ENCODE results near the gene MARCKSL1.
"Not testable (repeated sequence)": the region's sequence is repeated elsewhere in the genome, so short reads cannot be mapped to it uniquely, and the experiment has no call there.

Gene MARCKSL1

GRCh38 chr1:32332290-32333079, 3.5 kb downstream of the MARCKSL1 start:
- peak; percentile 90 for DNase-seq

DNA sequence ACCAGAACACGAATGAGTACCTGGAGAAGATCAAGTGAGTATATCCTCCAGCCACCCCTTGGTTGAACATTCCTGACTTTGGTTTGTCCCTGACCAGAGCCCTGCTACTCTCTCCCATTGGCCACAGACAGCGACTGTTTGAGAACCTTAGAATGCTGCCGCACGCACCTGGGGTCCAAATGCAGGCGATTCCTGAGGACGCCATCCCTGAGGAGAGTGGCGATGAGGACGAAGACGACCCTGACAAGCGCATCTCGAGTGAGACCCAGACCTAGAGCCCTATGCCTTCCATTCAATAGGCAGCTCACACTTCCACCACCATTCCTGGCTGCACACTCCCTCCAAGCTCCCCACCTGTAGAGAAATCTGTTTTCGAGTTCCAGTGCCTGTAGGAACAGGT, 4.5 kb downstream of the MARCKSL1 start:
- no peak for DNase-seq

DNA sequence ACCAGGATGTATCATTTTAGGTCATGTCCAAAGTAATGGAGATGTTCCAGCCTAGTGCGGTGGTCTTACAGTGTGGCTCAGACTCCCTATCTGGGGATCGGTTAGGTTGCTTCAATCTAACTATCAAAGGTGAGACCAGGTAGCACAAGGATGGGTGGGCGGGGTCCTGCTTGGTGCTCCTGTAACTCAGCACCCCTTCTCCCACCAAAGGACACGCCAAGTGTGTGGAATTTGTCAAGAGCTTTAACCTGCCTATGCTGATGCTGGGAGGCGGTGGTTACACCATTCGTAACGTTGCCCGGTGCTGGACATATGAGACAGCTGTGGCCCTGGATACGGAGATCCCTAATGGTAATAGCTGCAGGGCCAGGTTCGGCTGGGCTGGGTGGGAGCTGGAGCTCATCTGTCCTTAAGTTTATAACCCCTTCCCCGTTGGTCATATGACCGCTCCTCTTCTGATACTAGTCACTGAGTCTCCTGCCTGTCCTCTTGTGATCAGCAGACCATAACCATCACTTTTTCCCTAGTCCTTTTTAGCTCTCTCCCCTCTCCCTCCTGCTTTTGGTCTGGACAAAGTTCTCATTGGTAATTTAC, 5.4 kb downstream of the MARCKSL1 start:
- DNase-seq = no peak

- no peak for DNase-seq
Observed at GRCh38 chr1:32329931-32330466, 6.0 kb downstream of the MARCKSL1 start.

- no peak for DNase-seq
Observed at GRCh38 chr1:32327204-32327603, 8.8 kb downstream of the MARCKSL1 start.

- DNase-seq = no peak
Observed at GRCh38 chr1:32321712-32322291, 14.2 kb downstream of the MARCKSL1 start.

GRCh38 chr1:32318127-32318869, 17.7 kb downstream of the MARCKSL1 start:
- no peak for DNase-seq

GRCh38 chr1:32316903-32317277, 19.1 kb downstream of the MARCKSL1 start:
- DNase-seq = no peak

DNA sequence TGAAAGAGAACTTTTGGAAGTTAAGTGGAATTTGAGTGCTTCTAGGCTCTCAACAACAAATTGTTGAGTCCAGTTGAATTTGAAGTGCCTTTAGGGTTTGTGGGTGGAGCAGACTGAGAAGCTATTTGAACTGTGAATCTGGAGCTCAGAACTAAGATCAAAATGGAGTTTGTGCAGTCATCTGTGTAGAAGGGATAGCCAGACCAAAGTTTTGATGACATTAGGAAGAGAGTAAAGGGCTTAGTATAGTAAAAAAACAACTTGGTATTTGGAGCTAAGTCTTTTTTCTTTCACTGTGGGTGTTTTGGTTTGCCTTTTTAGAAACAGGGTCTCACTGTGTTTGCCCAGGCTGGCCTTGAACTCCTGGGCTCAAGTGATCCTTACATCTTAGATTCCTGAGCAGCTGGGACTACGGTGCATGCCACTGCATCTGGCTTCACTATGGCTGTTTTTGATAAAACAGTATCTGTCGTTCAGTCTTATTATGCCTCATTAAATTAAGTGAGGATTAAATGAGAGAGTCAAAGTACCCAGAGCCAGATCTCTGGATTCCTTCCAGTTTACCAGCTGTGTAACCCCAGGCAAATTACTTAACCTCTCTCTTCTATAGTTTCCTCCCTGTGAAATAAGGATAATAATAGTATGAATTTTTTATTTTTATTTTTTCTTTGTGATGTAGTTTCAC, 24.2 kb downstream of the MARCKSL1 start:
- no peak for DNase-seq

- DNase-seq = no peak
Observed at GRCh38 chr1:32309960-32310359, 26.1 kb downstream of the MARCKSL1 start.

- no peak for DNase-seq
Observed at GRCh38 chr1:32307324-32307723, 28.7 kb downstream of the MARCKSL1 start.

DNA sequence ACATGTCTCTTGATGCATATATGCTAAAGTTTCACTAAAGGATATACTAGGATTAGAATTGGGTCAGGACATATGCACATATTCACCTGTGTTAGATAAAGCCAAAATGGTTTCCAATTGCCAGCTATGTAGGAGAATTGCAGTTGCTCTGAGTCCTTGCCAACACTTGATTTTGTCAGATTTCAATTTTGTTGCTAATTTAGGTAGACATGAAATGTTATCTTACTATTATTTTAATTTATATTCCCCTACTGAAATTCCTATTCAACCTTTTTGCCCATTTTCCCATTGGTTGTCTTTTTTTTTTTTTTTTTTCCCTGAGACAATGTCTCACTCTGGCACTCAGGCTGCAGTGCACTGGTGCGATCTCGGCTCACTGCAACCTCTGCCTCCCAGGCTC, 30.7 kb downstream of the MARCKSL1 start:
- no peak for DNase-seq

- DNase-seq = no peak
Observed at GRCh38 chr1:32303997-32304622, 31.9 kb downstream of the MARCKSL1 start.

DNA sequence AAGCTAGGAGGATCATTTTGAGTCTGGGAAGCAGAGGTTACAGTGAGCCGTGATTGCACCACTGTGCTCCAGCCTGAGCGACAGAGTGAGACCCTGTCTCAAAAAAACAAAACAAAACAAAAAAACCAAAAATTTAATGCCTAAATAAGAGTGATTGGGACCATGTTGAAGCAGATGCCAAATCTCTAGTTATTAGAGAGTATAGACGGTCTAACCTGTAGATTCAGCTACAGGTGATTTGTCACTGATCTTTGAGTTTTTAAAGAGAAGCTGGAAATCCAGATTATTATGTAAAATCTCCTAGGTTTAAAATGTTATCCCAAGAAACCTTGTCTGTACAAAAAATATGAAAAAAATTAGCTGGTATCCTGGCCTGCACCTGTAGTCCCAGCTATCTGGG, 32.7 kb downstream of the MARCKSL1 start:
- no peak for DNase-seq

DNA sequence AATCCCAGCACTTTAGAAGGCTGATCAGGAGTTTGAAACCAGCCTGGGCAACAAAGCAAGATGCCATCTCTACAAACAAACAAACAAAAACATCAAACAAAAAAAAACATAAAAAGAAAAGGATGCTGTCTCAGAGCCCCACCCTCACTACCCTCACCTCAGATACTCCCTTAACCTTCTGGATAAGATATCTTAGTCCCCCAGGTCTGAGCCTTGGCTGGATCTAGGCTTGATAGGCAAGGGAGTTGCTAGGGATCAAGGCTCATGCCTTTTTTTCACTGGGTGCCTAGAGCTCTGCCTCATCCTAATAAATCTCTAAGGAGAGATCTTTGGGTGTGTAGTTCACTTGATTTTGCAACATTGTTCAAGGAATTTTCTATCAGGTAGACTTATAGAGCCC, 36.7 kb downstream of the MARCKSL1 start:
- DNase-seq = no peak

- not testable (repeated sequence) for DNase-seq
Observed at GRCh38 chr1:32298211-32298610, 37.8 kb downstream of the MARCKSL1 start.

DNA sequence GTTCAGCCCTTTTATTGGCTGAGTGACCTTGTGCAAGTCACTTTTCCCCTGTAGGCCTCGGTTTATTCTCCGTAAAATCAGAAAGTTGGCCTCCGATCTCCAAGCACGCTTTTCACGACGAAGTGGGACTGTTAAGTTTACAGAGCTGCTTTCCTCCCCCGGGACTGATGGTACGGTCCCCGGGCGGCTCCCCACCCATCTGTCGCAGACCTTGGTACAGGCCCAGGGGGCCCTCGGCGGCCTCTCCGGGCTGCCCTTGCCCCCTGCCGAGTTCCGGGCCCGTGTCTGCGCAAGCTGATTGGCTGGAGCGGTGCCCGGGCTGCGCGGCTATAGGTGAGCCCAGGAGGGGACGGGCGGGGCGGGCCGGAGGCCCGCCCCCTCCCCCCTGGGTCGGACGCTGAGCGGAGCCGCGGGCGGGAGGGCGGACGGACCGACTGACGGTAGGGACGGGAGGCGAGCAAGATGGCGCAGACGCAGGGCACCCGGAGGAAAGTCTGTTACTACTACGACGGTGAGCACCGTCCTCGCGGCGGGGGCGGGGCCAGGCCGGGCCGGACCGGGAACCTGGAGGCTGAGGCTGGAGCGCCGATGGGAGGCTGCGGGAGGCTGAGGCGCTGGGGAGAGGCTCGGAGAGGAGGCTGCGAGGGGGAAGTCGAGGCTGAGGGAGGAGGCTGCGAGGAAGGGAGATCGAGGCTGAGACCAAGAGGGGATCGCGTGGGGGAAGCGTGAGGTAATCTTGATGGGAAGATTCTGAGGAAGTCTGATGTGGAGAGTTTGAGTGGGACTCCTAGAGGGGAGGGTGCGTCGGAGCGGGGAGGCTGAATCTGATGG, 44.1 kb downstream of the MARCKSL1 start, which contains the start of gene HDAC1:
HDAC1 (plus strand) TSS at position 376 of the 831 bp plus-strand sequence; CDS start at position 463, 87 bp downstream.
- DNase-seq = peak; percentile 98

DNA sequence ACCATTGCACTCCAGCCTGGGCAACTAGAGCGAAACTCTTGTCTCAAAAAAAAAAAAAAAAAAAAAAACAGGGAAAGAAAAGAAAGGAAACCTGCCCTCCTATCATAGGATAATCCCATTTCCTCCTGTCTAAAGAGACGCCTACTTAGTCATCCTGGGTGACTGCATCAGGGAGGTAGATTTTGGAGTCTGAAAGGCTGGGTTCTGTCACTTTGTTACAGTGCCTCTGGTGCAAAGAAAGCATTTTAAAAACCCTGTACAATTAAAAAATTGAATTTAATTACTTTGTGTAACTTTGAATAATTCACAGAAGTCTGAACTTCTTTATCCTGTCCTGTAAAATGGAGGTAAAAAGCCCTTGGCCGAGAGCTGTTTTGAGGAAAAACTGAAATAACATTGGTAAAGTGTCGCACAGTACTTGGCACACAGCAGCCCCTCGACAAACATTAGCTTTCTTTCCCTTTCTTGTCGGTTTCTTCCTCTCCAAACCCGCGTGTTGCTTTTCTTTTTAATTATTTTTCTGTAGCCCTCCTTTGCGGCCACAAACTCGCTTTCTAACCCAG, 44.8 kb downstream of the MARCKSL1 start:
- DNase-seq = no peak

DNA sequence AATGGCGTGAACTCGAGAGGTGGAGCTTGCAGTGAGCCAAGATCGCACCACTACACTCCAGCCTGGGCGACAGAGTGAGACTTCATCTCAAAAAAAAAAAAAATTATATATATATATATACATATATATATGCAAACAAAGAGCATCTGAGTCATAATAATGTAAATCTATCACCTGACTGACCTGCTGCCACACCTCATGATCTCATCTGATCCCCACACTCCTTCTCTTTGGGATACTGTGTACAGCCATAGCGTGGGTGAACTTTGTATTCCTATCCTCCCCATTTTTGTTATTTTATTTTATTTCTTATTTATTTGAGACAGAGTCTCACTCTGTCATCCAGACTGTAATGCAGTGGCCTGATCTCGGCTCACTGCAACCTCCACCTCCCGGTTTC, 46.8 kb downstream of the MARCKSL1 start:
- DNase-seq = no peak

GRCh38 chr1:32286763-32287162, 49.3 kb downstream of the MARCKSL1 start:
- DNase-seq = no peak

GRCh38 chr1:32285658-32286057, 50.4 kb downstream of the MARCKSL1 start:
- DNase-seq = no peak
